DND-41 (cell line): ENCODE data around the gene OR10AG1.

Experiments used
- ATAC-seq: fragments of 200-7000 bp; cut with Tn5 transposase; 3 replicates; pipeline ENCODE4 v1.9.1; 2021; ENCODE audit warnings: low read depth; ENCODE audit not compliant: insufficient read depth
- DNase-seq: peaks from one replicate; pipeline ENCODE4 v3.0.0-alpha.2; 2020
- H2AFZ ChIP-seq: 2 replicates; pipeline ENCODE4 v1.6.0; 2012; ENCODE audit warnings: low read depth, low read length
- H3K27ac ChIP-seq: 2 replicates; pipeline ENCODE4 v1.5.1; 2012; ENCODE audit warnings: low read length, inconsistent platforms
- H3K27me3 ChIP-seq: fragments of 200-600 bp; sonication (generic); 2 replicates; pipeline ENCODE4 v1.6.0; 2012; ENCODE audit warnings: low read length, mild to moderate bottlenecking, inconsistent platforms; ENCODE audit not compliant: insufficient read depth, poor library complexity
- H3K36me3 ChIP-seq: 2 replicates; pipeline ENCODE4 v1.5.1; 2012; ENCODE audit warnings: low read length, inconsistent platforms; ENCODE audit not compliant: insufficient read depth
- H3K4me1 ChIP-seq: 2 replicates; pipeline ENCODE4 v1.5.1; 2012; ENCODE audit warnings: mild to moderate bottlenecking, low read length; ENCODE audit not compliant: insufficient read depth
- H3K4me2 ChIP-seq: 2 replicates; pipeline ENCODE4 v1.6.0; 2012; ENCODE audit warnings: mild to moderate bottlenecking, moderate library complexity, low read length, inconsistent platforms; ENCODE audit not compliant: insufficient read depth
- H3K4me3 ChIP-seq, 2 experiments: fragments of 200-600 bp in 1 of 2; shearing (Covaris generic) in 1 of 2; 2 replicates each; pipeline ENCODE4 v1.5.1; 2012 to 2016; ENCODE audit warnings: inconsistent platforms in 2 of 2, low read length in 2 of 2, mild to moderate bottlenecking in 2 of 2, low read depth in 1 of 2, moderate library complexity in 1 of 2
- H3K79me2 ChIP-seq: 2 replicates; pipeline ENCODE4 v1.6.0; 2012; ENCODE audit warnings: low read length, inconsistent platforms; ENCODE audit not compliant: insufficient read depth
- H3K9ac ChIP-seq: 2 replicates; pipeline ENCODE4 v1.6.0; 2012; ENCODE audit warnings: low read depth, mild to moderate bottlenecking, inconsistent platforms, low read length, moderate library complexity
- H3K9me3 ChIP-seq: 2 replicates; pipeline ENCODE4 v1.5.1; 2012; ENCODE audit warnings: low read length, moderate library complexity, mild to moderate bottlenecking, inconsistent platforms; ENCODE audit not compliant: insufficient read depth, severe bottlenecking
- H4K20me1 ChIP-seq: 2 replicates; pipeline ENCODE4 v1.6.0; 2012; ENCODE audit warnings: low read length; ENCODE audit not compliant: insufficient read depth
- CTCF ChIP-seq: IDR thresholded peaks from 2 replicates; pipeline ENCODE4 v1.5.1; 2012; ENCODE audit warnings: borderline replicate concordance, low read length, moderate library complexity, mild to moderate bottlenecking; ENCODE audit not compliant: poor library complexity, severe bottlenecking; ENCODE audit errors: extremely low read depth
- EZH2 ChIP-seq: IDR thresholded peaks from 3 replicates; pipeline ENCODE4 v1.6.1; 2012; ENCODE audit warnings: borderline replicate concordance, low read depth, mild to moderate bottlenecking, moderate library complexity, low read length, inconsistent platforms; ENCODE audit not compliant: severe bottlenecking

Gene OR10AG1

GRCh38 chr11:55969845-55970244 is at the start of gene OR10AG1:
Gene OR10AG1 (minus strand): TSS chr11:55969945. CDS start chr11:55969907, 38 bp downstream.
- no peak within 1 kb of the TSS for H3K9ac ChIP-seq
- H3K4me2 ChIP-seq, result no peak within 1 kb of the TSS
- H3K27me3 ChIP-seq, result no peaks in the 10 kb centered on the region
- ATAC-seq (no peak), DNase-seq (no peak)
- no peak within 1 kb of the TSS for H3K27ac ChIP-seq
- H3K79me2 ChIP-seq, result no peaks in the 10 kb centered on the region
- TF ChIP-seq EZH2, result no peak
- no peak for TF ChIP-seq CTCF
- no peaks in the 10 kb centered on the region for H4K20me1 ChIP-seq
- no peak within 1 kb of the TSS for H2AFZ ChIP-seq
- H3K36me3 ChIP-seq, result no peaks in the 10 kb centered on the region
- H3K9me3 ChIP-seq, result no peaks in the 10 kb centered on the region
- no peak within 1 kb of the TSS for H3K4me3 ChIP-seq
- H3K4me1 ChIP-seq, result no peaks in the 10 kb centered on the region

- DNase-seq (no peak), ATAC-seq (no peak)
- no peaks in the 10 kb centered on the region for H3K9me3 ChIP-seq
- H3K4me3 ChIP-seq, result no peak overlapping the region
- no peak overlapping the region for H3K4me2 ChIP-seq
- no peaks in the 10 kb centered on the region for H3K36me3 ChIP-seq
- H3K79me2 ChIP-seq, result no peaks in the 10 kb centered on the region
- no peaks in the 10 kb centered on the region for H3K27me3 ChIP-seq
- no peak for TF ChIP-seq EZH2
- H3K4me1 ChIP-seq, result no peaks in the 10 kb centered on the region
- no peak overlapping the region for H2AFZ ChIP-seq
- no peak overlapping the region for H3K9ac ChIP-seq
- no peak overlapping the region for H3K27ac ChIP-seq
- no peaks in the 10 kb centered on the region for H4K20me1 ChIP-seq
Observed at GRCh38 chr11:56013805-56014204, 44.1 kb upstream of the OR10AG1 start.

GRCh38 chr11:56010716-56011115 is 41.0 kb upstream of the OR10AG1 start:
- H3K4me3 ChIP-seq, result no peak overlapping the region
- no peaks in the 10 kb centered on the region for H3K36me3 ChIP-seq
- H3K9me3 ChIP-seq, result no peaks in the 10 kb centered on the region
- H3K4me1 ChIP-seq, result no peaks in the 10 kb centered on the region
- no peak overlapping the region for H3K4me2 ChIP-seq
- H3K9ac ChIP-seq, result no peak overlapping the region
- no peak for ATAC-seq
- H2AFZ ChIP-seq, result no peak overlapping the region
- no peaks in the 10 kb centered on the region for H4K20me1 ChIP-seq
- no peaks in the 10 kb centered on the region for H3K27me3 ChIP-seq
- no peak overlapping the region for H3K27ac ChIP-seq
- DNase-seq, result no peak
- TF ChIP-seq CTCF (no peak), EZH2 (no peak)
- no peaks in the 10 kb centered on the region for H3K79me2 ChIP-seq

- Histone ChIP-seq H3K79me2 (no peaks in the 10 kb centered on the region), H3K4me1 (no peaks in the 10 kb centered on the region), H3K4me2 (no peak within 1 kb of the TSS), H3K27ac (no peak within 1 kb of the TSS), H3K36me3 (no peaks in the 10 kb centered on the region), H3K4me3 (no peak within 1 kb of the TSS), H4K20me1 (no peaks in the 10 kb centered on the region), H3K27me3 (no peaks in the 10 kb centered on the region), H3K9me3 (no peaks in the 10 kb centered on the region), H3K9ac (no peak within 1 kb of the TSS), H2AFZ (no peak within 1 kb of the TSS)
- ATAC-seq (no peak), DNase-seq (no peak)
- TF ChIP-seq CTCF, result no peak
- no peak for TF ChIP-seq EZH2
Observed at GRCh38 chr11:55994525-55994924, 24.8 kb upstream of the OR10AG1 start, which contains the start of gene OR5F1. Gene OR5F1 (minus strand): TSS chr11:55994625. CDS start chr11:55994625, 0 bp downstream.
